T47D (cell line): ENCODE data around the gene KCNJ6.

ENCODE experiments used
- DNase-seq, 2 experiments: peaks; one replicate each; pipeline versions ENCODE4 v3.0.0 to v3.0.0-alpha.2; 2011 to 2012; ENCODE audit warnings: low read depth in 1 of 2, low spot score in 1 of 2
- JUND ChIP-seq: IDR thresholded peaks from 2 replicates; pipeline ENCODE4 v1.6.1; 2012; ENCODE audit warnings: low read depth
- in situ Hi-C: cut with HindIII; loops from 2 replicates; pipeline ENCODE4 v1.10.0; 2016; ENCODE audit warnings: low sequenced_read_pairs, low pct_unique_long_range_greater_than_20kb

KCNJ6 gene

DNA sequence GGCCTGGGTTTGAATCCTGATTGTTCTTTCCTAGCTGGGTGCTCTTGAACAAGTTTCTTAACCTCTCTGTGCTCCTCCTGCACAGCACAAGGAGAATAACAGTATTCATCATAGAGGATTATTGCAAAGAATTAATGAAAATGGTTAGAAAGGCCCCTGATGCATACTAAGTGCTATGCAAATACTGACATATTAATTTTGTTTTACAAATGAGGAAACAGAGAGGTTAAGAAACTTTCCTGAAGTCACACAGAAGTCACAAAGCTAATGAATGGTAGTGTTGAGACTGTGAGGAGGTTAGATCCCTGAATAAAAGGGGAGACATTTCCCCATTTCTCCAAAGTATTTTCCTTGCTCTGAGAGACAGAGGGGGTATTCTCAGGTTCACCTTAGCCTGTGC is 99.0 kb downstream of the KCNJ6 start:
- DNase-seq = no peak
- TF ChIP-seq JUND = no peak
- in situ Hi-C loops = no loop called here

DNA sequence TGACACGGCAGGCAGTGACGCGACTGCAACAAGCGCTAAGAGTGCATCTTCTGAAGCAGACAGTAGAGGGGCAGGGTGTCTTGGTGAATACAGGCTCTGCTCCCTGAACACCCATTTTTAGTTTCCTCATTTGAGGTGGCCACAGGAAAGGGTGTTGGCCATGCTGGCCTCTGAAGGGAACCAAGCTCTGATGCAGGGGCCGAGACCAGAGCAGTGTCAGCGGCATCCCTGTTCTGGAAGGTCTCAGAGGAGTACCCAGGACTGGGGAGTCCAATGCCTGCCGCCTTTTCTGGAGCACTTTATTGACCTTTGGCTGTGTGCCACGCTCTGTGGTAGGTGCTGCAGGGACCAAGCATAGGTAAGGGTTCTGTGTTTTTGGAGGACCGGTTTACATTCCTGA is 100.4 kb downstream of the KCNJ6 start:
- no peak for DNase-seq
- in situ Hi-C loops = no loop called here
- no peak for TF ChIP-seq JUND

DNA sequence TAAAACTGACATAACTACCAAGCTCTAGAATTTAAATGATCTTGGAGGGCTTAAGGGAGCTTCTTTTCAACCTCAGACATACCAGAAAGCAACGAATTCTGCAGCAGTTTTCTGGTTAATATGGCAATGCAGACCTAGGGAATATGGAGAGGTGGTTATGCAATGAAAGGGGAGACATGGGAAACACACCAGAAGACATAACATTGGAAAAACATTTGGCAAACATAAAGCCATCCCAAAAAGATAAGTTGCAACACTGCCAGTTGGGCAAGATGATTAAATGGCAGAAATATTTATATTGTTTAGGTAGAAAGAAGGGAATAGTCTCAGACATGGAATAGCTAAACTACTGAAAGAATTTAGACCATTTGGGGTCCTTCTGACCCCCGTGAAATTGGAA is 104.5 kb downstream of the KCNJ6 start:
- no peak for DNase-seq
- TF ChIP-seq JUND = no peak
- in situ Hi-C loops = no loop called here

DNA sequence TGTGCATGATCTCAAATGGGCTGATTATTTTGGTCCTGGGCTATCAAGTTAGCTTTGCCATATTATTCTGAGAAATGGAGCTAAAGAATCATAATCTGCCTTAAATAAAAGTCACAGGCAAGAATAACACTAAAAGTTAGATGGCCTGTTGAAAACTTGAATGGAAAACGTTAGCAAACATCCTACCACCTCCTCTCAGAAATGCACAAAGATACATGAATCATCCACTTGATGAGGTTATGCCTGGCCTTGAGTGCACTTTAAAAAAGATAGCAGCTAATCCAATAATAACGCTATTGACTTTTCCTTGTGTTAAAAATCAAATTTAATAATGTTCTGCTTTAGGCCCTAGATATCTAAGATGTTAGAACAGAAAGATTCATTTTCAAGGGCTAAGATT is 108.0 kb downstream of the KCNJ6 start:
- DNase-seq = no peak
- no peak for TF ChIP-seq JUND
- in situ Hi-C loops = no loop called here

DNA sequence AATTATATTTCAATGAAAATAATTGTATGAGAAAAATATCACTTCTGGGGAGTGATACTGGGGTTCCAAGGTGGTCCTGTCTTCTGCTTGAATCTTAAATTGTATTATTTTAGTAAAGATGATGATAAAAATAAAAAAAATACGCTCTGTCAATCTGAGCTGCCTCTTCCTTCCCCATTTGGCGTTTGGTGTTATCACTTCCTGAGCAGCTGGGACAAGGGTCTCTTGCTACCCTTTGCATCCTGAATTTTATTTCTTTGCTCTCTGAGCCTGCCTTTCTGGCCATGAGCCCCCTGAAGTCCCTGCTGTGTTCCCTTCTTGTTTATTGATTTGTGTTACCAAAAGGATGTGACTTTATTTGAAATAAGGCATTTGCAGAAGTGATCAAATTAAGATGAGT is 111.0 kb downstream of the KCNJ6 start:
- DNase-seq = no peak
- in situ Hi-C loops = no loop called here
- no peak for TF ChIP-seq JUND

DNA sequence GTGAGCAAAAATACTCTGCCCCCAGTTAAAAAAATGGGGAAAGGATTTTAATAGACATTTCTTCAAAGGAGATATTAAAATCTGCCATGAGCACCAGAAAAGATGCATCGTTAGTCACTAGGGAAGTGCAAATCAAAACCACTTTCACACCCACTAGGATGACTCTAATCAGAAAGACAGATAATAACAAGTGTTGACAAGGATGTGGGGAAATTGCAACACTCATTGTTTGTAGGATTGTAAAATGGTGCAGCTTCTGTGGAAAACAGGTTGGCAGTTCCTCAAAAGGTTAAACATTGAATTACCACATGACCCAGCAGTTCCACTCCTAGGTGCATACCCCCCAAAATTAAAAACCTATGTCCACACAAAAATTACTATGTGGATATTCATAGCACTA is 112.3 kb downstream of the KCNJ6 start:
- TF ChIP-seq JUND = no peak
- in situ Hi-C loops = no loop called here
- DNase-seq = no peak

DNA sequence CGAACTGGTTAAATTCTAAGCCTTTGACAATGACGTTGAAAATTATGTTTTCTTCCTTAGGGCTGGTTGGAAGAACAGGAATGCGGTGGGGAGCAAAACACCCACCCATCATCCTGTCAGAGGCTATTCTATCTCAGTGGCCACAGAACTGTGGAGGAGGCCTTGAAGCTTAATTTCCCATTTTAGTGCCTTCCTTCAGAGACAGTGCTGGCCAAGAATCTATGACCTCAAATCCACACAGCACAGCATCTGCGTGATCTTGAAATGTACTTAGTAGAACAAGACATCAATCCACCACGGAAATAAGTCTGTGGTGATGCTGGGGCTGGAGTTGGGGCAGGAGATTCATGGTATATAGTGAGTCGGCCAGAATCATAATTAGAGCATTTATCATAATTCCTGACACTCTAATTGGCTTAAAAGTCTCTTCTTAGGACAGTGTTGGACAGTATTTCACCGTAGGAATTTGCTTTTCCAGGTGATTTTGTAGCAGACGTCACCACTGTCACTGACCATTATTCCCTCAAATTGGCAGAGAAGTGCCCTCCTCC is 113.1 kb downstream of the KCNJ6 start:
- TF ChIP-seq JUND = no peak
- DNase-seq = no peak
- in situ Hi-C loops = no loop called here

DNA sequence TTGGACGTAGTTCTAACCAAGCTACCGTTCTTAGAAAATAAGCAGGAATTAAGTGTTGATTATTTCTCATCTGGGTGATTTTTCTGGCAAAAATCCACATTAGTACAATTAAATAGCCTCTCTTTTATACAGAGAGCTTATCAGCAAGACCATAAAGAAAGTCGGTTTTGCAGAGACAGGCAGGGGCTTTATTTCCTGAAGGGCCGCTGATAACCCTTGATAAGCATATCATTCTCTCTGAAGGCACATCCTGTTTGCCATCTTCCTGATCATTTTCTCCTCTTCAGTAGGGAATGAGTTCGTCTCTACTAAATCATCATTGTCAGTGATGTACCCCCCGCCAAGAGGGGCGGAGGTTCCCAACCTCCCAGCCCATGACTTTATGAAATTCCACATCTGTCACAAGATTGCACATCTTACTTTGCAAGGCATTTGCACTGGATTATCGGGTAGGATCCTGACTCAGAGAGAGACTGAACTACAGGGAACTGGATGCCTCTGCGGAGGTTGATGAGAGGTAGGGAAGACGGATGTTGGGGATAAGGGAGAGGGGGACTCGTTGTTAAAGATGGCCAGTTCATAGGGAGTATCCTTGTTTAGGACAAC is 115.7 kb downstream of the KCNJ6 start:
- DNase-seq = no peak
- in situ Hi-C loops = no loop called here
- no peak for TF ChIP-seq JUND

DNA sequence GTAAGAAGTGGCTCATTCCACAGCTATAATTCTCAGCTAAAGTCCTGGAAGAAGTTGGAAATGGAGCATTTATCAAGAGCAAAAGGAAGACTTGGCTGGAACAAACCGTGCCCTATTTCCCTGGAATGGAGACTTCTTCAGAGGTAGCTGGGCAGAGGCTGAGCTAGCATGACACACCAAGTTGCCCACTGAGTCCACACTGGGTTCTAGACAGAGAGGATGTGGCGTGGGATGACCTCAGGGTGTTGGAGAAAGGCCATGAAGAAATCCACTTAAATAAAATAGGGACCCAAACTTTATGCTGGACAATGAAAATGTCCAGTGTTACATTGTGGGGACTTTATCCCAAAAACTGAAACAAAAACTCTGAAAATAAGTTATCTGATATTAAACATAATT is 116.2 kb downstream of the KCNJ6 start:
- in situ Hi-C loops = no loop called here
- no peak for DNase-seq
- no peak for TF ChIP-seq JUND

DNA sequence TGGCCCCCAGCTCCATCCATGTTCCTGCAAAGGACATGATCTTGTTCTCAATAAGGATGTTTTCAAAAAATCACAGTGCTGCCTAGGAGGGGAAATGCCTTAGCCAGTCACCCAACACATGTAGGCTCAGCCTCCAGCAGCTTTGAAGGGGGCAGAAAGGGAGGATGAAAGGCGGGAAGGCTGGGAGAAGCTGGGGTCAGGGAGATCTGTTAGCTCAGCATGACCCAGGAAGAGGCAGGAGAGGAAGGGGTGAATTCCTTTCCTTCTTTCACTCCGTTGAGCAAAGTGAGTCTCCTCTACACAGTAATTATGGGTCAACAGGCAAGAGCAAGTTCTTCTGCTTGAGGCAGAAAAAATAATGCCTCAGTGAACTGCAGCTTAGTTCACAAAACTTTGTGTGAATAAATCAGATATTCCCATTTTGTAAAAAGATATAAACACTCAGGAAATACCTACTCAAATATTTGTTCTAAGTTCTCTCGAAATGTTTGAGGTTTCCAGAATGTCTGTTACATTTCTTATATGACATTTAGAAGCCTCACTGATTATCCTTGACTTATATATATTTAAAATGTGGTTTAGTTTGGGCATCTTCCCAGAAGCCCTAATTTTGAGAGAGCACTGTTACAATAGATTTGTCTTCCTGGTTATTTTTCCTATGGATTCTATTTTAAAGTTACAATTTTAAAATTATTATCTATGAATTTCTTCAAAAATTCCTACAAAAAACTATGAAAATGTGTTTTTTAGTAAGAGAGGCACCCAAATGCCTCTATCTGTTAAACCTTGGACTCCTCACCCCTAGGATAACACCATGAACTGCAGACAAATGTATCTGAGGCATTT is 116.8 kb downstream of the KCNJ6 start:
- TF ChIP-seq JUND = no peak
- in situ Hi-C loops = no loop called here
- no peak for DNase-seq

DNA sequence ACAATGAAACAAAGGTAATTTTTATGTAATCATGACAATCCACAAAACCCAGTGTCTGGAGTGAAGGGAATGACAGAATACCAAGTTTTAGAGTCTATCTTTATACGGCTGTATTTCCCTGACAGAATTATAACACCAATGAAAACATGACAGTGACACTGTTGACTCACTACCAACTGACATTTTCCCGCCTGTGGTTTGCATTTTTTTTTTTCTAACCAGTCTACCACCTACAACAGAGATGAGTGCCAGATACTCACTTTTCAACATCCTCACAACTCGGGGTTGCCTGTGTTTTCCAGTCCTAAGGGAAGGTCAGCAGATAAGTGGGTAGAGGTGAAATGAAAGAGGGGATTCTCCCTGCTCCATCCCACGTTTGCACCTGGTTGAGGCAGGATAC is 118.9 kb downstream of the KCNJ6 start:
- no peak for TF ChIP-seq JUND

DNA sequence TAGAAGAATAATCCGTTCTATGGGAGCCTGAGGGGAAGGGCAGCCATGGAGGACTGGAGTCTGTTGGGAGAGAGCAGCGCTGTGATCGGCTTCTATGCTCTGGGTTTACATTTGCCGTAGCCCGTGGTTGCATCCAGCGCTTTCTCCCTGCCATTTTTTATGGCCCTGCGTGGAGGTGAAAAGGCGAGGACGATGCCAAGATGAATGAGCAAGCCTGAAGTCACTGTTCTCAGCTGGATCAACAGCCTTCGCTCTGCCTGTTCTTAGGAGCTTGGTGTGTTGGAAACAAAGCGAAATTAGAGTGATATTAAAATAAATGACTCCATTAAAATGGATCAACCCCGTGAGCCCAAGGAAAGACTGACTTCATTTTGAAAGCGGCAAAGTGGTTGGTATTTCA is 120.2 kb downstream of the KCNJ6 start:
- DNase-seq = no peak
- no peak for TF ChIP-seq JUND
- in situ Hi-C loops = no loop called here

More for the DNA sequence above, 118.9 kb downstream of the KCNJ6 start:
- no peak for DNase-seq
- in situ Hi-C loops = no loop called here

DNA sequence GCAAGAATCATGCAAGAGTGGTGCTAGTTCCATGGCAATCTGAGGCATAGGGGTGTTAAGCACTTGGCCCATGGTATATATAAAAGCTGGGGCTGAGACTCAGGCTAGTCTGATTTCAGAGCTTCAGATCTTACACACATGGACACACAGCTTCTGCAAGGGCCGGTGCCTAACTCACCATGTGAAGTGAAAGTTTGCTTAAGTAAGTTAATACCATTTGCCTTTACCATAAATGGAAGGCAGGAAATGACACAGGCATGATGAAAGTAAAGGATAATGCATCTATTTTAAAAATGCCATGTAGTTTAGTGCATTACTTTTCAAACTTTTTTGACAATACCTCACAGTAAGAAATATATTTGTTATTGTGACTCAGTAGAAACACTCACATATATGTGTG is 122.6 kb downstream of the KCNJ6 start:
- in situ Hi-C loops = no loop called here
- no peak for TF ChIP-seq JUND
- DNase-seq = no peak
